Suprapubic skin (tissue), 4 donors: Measurements from ENCODE around the gene SMC6. TPM values are rescaled to one million over a fixed set of nuclear protein-coding genes. Genes with fewer than 3 reads are reported as not detected.
A peak's percentile ranks its signal among the peaks of the same experiment; 100 is the strongest.

Source experiments
- DNase-seq, 2 donors: peaks; one replicate each; pipeline ENCODE4 v3.0.0-alpha.2; 2019; ENCODE audit warnings: low spot score in 2 of 2
- H3K27ac ChIP-seq: fragments of 200-600 bp; sonication (generic); one replicate; pipeline ENCODE4 v1.5.1; 2019
- H3K27me3 ChIP-seq: fragments of 200-600 bp; sonication (generic); one replicate; pipeline ENCODE4 v1.5.1; 2019
- H3K36me3 ChIP-seq: fragments of 200-600 bp; sonication (generic); one replicate; pipeline ENCODE4 v1.5.1; 2019
- H3K4me1 ChIP-seq: fragments of 200-600 bp; sonication (generic); one replicate; pipeline ENCODE4 v1.5.1; 2019
- H3K4me3 ChIP-seq: fragments of 200-600 bp; sonication (generic); one replicate; pipeline ENCODE4 v1.5.1; 2019; ENCODE audit warnings: mild to moderate bottlenecking
- H3K9me3 ChIP-seq: fragments of 200-600 bp; sonication (generic); one replicate; pipeline ENCODE4 v1.5.1; 2019
- EP300 ChIP-seq: sonication (generic); formaldehyde crosslinking; IDR thresholded peaks from one replicate; pipeline ENCODE4 v1.6.1; 2017; ENCODE audit warnings: antibody characterized with exemption
- POLR2A ChIP-seq, 2 donors: fragments of 450-650 bp; IDR thresholded peaks; one replicate each; pipeline ENCODE4 v1.6.1; 2017; ENCODE audit warnings: antibody characterized with exemption in 2 of 2, mild to moderate bottlenecking in 2 of 2, moderate library complexity in 2 of 2
- POLR2AphosphoS5 ChIP-seq, 3 donors: sonication (generic); formaldehyde crosslinking; IDR thresholded peaks; one replicate each; pipeline ENCODE4 v1.6.1; 2017; ENCODE audit warnings: antibody characterized with exemption in 3 of 3
- WGBS: methylation state at CpG from one replicate; pipeline ENCODE4 v1.1.5; 2018; 5-methylcytosine and 5-hydroxymethylcytosine counted together
- total RNA-seq, 4 donors: library from RNA; depleted of rRNA; stranded (reverse); fragments of >200 nt; gene quantifications; one replicate each; pipeline ENCODE4 v1.1.0, GENCODE V29; 2016
- TF ChIP-seq, protein P1 (sequence below), 2 donors: fragments of 200-600 bp in 1 of 2; fragments of 450-650 bp in 1 of 2; sonication (generic) in 1 of 2; IDR thresholded peaks; one replicate each; pipeline ENCODE4 v1.5.1; 2016 to 2019; ENCODE audit warnings: antibody characterized with exemption in 2 of 2, mild to moderate bottlenecking in 1 of 2, moderate library complexity in 1 of 2

Gene SMC6
- total RNA-seq, 4 donors from 2014 or later: 22.5 to 34.0 (median 26.9) TPM

DNA sequence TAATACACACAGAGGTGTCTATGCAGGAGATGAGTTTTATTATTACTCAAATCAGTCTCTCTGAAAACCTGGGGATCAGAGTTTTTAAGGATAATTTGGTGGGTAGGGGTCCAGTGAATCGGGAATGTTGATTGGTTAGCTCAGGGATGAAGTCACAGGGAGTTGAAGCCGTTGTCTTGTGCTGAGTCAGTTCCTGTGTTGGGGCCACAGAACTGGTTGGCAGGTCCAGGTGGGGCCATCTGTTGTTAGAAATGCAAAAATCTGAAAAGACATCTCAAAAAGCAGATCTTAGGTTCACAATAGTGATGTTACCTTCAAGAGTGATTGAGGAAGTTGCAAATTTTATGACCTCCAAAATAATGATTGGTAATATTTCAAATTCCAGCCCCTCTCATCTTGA, 126.2 kb downstream of the SMC6 start:
- WGBS: 71% methylated on average over 2 of the region's 2 CpGs

DNA sequence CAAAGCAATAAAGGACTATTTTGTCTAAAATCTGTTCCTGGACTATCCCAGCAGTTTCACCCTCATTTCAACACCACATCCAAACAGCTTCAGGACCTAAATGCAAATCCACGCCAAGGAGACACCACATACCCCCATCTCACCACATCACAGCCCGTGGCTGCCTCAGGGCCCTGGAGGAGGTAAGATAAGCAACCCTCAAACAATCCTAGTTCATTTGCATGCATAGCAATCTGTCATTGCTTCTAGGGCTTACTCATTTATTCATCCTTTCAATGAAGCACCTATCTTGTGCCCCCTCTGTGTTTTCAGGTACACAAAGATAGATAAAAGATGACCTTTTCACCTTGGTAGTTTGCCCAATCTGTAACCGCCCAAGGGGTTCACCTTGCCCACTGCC, 126.6 kb downstream of the SMC6 start:
- no peak for DNase-seq
- WGBS: 85% methylated on average over 3 of the region's 3 CpGs
- Histone ChIP-seq H3K9me3 (no peaks in the 10 kb centered on the region), H3K27ac (no peak overlapping the region), H3K4me1 (no peaks in the 10 kb centered on the region), H3K36me3 (no peaks in the 10 kb centered on the region), H3K4me3 (no peak overlapping the region), H3K27me3 (no peaks in the 10 kb centered on the region)
- TF ChIP-seq, protein P1, sequence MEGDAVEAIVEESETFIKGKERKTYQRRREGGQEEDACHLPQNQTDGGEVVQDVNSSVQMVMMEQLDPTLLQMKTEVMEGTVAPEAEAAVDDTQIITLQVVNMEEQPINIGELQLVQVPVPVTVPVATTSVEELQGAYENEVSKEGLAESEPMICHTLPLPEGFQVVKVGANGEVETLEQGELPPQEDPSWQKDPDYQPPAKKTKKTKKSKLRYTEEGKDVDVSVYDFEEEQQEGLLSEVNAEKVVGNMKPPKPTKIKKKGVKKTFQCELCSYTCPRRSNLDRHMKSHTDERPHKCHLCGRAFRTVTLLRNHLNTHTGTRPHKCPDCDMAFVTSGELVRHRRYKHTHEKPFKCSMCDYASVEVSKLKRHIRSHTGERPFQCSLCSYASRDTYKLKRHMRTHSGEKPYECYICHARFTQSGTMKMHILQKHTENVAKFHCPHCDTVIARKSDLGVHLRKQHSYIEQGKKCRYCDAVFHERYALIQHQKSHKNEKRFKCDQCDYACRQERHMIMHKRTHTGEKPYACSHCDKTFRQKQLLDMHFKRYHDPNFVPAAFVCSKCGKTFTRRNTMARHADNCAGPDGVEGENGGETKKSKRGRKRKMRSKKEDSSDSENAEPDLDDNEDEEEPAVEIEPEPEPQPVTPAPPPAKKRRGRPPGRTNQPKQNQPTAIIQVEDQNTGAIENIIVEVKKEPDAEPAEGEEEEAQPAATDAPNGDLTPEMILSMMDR (IDR thresholded peaks at IDR 0.05): no peak
- TF ChIP-seq POLR2AphosphoS5 (IDR thresholded peaks at IDR 0.05): no peak
- no peak for TF ChIP-seq EP300
- TF ChIP-seq POLR2A (IDR thresholded peaks at IDR 0.05): no peak

More for the DNA sequence above, 126.2 kb downstream of the SMC6 start:
- no peaks in the 10 kb centered on the region for H3K4me1 ChIP-seq
- no peak overlapping the region for H3K27ac ChIP-seq
- TF ChIP-seq, protein P1 (IDR thresholded peaks at IDR 0.05): no peak
- TF ChIP-seq POLR2A (IDR thresholded peaks at IDR 0.05): no peak
- TF ChIP-seq EP300: no peak
- TF ChIP-seq POLR2AphosphoS5 (IDR thresholded peaks at IDR 0.05): no peak
- H3K36me3 ChIP-seq: no peaks in the 10 kb centered on the region
- H3K4me3 ChIP-seq: no peak overlapping the region
- DNase-seq: no peak
- no peaks in the 10 kb centered on the region for H3K9me3 ChIP-seq
- H3K27me3 ChIP-seq: no peaks in the 10 kb centered on the region

DNA sequence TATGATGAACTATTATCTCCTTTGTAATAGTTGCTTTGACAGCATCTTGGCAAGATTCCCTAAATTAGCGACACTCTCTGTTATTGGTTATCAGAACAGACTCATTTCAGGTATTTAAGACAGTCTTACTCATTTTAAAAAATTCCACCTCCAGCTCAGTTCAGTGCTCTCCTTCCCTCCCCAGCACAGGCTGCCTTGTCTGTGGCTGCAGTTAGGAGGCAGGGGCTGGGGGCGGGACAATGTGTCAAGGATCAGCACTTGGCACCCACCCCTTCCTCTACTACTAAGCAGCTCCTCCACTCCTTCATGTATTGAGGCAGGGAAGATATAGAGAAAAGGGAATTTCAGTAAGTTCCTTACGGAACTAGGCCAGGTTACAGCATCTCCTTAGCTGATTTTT, 128.2 kb downstream of the SMC6 start:
- 87% methylated on average over 3 of the region's 3 CpGs for WGBS
- Histone ChIP-seq H3K9me3 (no peaks in the 10 kb centered on the region), H3K4me3 (no peak overlapping the region), H3K4me1 (peaks cover 9% of the 10 kb centered on the region), H3K36me3 (no peaks in the 10 kb centered on the region), H3K27ac (no peak overlapping the region), H3K27me3 (no peaks in the 10 kb centered on the region)
- TF ChIP-seq POLR2AphosphoS5 (IDR thresholded peaks at IDR 0.05): no peak
- TF ChIP-seq, protein P1 (IDR thresholded peaks at IDR 0.05): no peak
- TF ChIP-seq POLR2A (IDR thresholded peaks at IDR 0.05): no peak
- TF ChIP-seq EP300: no peak
- DNase-seq: no peak

DNA sequence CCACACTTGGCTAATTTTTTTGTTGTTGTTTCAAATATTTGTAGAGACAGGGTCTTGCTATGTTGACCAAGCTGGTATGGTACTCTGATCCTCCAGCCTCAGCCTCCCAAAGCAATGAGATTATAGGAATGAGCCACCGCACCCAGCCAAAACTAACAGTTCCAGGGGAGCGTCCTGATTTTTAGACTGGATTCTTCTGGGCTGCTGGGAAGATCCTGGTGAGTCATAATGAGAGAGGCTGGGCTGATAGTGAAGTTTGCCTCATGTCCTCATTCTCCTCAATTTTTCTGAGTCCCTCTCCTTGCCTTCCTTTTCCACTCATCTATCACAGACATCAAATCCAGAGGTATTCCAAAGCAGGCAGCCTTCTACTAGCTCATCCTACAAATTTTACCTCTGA, 131.8 kb downstream of the SMC6 start:
- no peak overlapping the region for H3K4me3 ChIP-seq
- no peak for DNase-seq
- 60% methylated on average over 2 of the region's 2 CpGs for WGBS
- H3K4me1 ChIP-seq: peaks cover 14% of the 10 kb centered on the region
- H3K27me3 ChIP-seq: no peaks in the 10 kb centered on the region
- H3K9me3 ChIP-seq: no peaks in the 10 kb centered on the region
- no peak overlapping the region for H3K27ac ChIP-seq
- no peaks in the 10 kb centered on the region for H3K36me3 ChIP-seq
- TF ChIP-seq POLR2A (IDR thresholded peaks at IDR 0.05) (no peak), EP300 (no peak)
- TF ChIP-seq, protein P1 (IDR thresholded peaks at IDR 0.05): no peak

DNA sequence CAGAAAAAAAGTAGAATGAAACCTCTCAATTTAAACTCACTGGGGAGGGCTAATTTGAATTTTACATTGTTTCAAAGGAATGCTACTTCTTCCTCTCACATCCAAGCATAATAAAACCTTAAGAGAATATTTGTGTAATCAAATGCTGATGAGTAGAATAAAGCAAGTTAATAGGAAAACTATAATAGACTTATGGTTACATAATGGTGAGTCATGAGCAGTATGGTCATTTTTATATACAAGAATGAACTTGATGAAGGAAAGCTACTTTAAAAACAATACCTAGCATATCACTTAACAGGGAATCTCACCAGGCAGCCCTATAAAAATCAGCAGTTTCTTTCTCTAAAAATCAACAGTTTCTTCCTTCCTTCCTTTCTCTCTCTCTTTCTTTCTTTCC, 132.8 kb downstream of the SMC6 start:
- H3K4me1 ChIP-seq: peaks cover 14% of the 10 kb centered on the region
- H3K27ac ChIP-seq: peak overlapping the region; percentile 55
- H3K36me3 ChIP-seq: no peaks in the 10 kb centered on the region
- no peak overlapping the region for H3K4me3 ChIP-seq
- H3K9me3 ChIP-seq: no peaks in the 10 kb centered on the region
- TF ChIP-seq EP300 (no peak), POLR2AphosphoS5 (IDR thresholded peaks at IDR 0.05) (no peak), POLR2A (IDR thresholded peaks at IDR 0.05) (no peak)
- TF ChIP-seq, protein P1 (IDR thresholded peaks at IDR 0.05): no peak
- no peaks in the 10 kb centered on the region for H3K27me3 ChIP-seq
- DNase-seq: no peak
